HG02798 (cell line): Measurements from ENCODE around the gene C2orf42.
"Not testable (repeated sequence)": the region's sequence is repeated elsewhere in the genome, so short reads cannot be mapped to it uniquely, and the experiment has no call there.

Source experiments
- ATAC-seq: cut with Tn5 transposase; IDR thresholded peaks from one replicate; pipeline ENCODE4 v1.9.1; 2021; ENCODE audit warnings: mild to moderate bottlenecking; ENCODE audit not compliant: unreplicated experiment, poor library complexity

The C2orf42 gene

GRCh38 chr2:70111752-70112591 lies 78.8 kb downstream of the C2orf42 start:
- no peak for ATAC-seq

GRCh38 chr2:70110397-70110796 lies 80.4 kb downstream of the C2orf42 start:
- ATAC-seq, result not testable (repeated sequence)

- ATAC-seq, result not testable (repeated sequence)
Observed at GRCh38 chr2:70106138-70106537, 84.7 kb downstream of the C2orf42 start.

DNA sequence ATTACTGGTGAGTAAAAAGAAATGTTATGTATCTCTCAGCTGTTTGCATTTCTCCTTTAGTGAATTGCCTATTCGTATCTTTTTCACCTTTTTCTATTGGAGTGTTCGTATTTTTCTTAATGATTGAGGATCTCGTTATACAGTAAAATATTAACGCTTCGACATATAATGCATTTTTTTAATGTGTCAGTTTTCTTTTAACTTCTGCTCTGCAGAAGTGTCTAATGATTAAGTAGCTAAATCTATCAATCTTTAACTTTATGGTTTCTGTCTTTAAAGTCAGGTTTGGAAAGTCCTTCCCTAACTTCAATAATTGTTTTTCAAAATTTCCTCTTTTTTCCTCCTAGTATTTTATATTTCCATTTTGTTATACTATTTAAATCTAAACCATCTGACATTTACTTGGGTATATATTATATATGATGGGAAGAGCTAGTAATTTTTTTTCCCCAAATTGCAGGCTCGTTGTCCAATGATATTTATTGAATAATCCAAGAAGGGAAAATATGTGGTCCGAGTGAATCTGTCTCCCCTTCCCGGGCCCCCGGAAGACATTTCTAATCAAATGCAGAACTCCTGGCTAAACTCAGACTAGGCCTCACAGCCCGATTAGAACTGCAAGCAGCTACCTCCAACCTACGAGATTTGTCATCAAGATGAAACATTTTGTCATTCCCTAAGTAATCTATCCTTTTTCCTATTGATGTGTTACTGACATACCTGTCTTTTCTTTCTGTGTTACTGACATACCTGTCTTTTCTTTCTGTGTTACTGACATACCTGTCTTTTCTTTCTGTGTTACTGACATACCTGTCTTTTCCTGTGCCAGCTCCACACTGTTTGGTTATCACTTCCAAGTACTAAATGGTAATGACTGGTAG lies 86.3 kb downstream of the C2orf42 start:
- ATAC-seq, result no peak

GRCh38 chr2:70103531-70104061 lies 87.2 kb downstream of the C2orf42 start:
- ATAC-seq, result peak; percentile 41

- ATAC-seq, result not testable (repeated sequence)
Observed at GRCh38 chr2:70102323-70102905, 88.4 kb downstream of the C2orf42 start.

DNA sequence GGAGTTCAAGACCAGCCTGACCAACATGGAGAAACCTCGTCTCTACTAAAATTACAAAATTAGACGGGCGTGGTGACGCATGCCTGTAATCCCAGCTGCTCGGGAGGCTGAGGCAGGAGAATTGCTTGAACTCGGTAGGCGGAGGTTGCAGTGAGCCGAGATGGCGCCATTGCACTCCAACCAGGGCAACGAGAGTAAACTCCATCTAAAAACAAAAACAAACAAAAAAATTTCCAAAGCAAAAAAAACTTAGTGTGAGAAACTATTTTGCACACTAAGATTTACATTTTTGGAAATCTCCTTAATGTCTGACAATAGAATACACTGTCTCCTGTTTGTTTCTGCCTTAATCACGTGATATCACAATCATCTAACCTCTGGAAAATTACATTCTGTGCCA lies 89.1 kb downstream of the C2orf42 start:
- not testable (repeated sequence) for ATAC-seq

DNA sequence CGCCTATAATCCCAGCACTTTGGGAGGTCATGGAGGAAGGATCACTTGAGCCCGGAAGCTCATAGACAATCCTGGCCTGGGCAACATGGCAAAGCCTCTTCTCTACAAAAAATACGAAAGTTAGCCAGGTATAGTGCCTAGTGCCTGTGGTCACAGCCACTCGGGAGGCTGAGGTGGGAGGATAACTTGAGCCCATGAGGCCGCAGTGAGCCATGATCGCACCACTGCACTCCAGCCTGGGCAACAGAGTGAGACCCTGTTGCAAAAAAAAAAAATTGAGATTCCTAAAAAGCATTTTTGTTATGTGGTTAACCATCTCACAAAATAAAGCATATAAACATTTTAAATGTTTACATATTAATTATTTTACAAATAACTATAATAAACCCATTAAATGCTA lies 89.6 kb downstream of the C2orf42 start:
- no peak for ATAC-seq
